ENCODE measurements around the gene FZD2. TPM values are rescaled to one million over a fixed set of nuclear protein-coding genes. Genes with fewer than 3 reads are reported as not detected.

The FZD2 gene
- total and polyA plus RNA-seq, 2 of the 13 experiments (the other 11 are each of a cell fraction or from before 2014, with no cell fraction given): 0.07 to 0.13 TPM

DNA sequence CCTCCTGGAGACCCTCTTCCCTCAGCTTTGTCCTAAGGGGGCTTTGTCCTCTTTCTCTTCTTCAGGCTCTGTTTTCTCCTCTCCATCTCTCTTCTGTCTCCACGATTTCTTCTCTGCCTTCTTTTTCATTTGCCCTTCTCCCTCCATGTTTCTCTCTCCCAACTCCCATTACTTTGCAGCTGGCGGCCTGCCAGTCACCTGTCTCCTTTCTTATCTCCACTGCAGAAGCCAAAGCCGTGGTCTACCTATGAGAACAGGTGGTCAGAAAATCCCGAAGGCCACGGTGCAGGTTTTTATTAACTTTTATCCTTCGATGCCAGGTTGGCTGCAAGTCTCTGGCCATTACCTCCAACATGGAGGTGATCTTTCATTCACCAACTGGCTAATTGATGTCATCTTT, 45.1 kb downstream of the FZD2 start:
- no peak overlapping the region for H3K4me2 ChIP-seq (ENCODE audit: low read depth, low read length)
- CTCF ChIA-PET (ENCODE audit: low intra/inter-chr PET ratio, low total read pairs): no interaction called here
- peaks cover 5 to 23% of the 10 kb centered on the region in 2 experiments; a peak in 4 of 5 replicates for H3K27me3 ChIP-seq (ENCODE audit: control insufficient read depth in 1 of 2, insufficient read depth in 2 of 2, low read length in 2 of 2)
- in situ Hi-C loops (cut with HindIII; ENCODE audit: extremely low pct_ligation_motif_present, low pct_unique_long_range_greater_than_20kb) (no loop called here), intact Hi-C loops (cut with micrococcal nuclease; ENCODE audit: unreplicated experiment) (no loop called here)
- H3K4me3 ChIP-seq (replicated peaks in 1 of 3; ENCODE audit: insufficient read depth in 1 of 3, low read depth in 2 of 3, low read length in 3 of 3): no peak overlapping the region
- TF ChIP-seq ZNF746 (CRISPR knock-in tag; IDR thresholded peaks at IDR 0.05) (no peak), GATA4 (IDR thresholded peaks at IDR 0.05; ENCODE audit: borderline replicate concordance, low read depth) (no peak), LCORL (IDR thresholded peaks at IDR 0.05) (0 out of 2 replicates have a peak, but pooled peaks have one; percentile 21), LCORL (CRISPR knock-in tag; IDR thresholded peaks at IDR 0.05) (no peak)
- TF ChIP-seq, protein P1, sequence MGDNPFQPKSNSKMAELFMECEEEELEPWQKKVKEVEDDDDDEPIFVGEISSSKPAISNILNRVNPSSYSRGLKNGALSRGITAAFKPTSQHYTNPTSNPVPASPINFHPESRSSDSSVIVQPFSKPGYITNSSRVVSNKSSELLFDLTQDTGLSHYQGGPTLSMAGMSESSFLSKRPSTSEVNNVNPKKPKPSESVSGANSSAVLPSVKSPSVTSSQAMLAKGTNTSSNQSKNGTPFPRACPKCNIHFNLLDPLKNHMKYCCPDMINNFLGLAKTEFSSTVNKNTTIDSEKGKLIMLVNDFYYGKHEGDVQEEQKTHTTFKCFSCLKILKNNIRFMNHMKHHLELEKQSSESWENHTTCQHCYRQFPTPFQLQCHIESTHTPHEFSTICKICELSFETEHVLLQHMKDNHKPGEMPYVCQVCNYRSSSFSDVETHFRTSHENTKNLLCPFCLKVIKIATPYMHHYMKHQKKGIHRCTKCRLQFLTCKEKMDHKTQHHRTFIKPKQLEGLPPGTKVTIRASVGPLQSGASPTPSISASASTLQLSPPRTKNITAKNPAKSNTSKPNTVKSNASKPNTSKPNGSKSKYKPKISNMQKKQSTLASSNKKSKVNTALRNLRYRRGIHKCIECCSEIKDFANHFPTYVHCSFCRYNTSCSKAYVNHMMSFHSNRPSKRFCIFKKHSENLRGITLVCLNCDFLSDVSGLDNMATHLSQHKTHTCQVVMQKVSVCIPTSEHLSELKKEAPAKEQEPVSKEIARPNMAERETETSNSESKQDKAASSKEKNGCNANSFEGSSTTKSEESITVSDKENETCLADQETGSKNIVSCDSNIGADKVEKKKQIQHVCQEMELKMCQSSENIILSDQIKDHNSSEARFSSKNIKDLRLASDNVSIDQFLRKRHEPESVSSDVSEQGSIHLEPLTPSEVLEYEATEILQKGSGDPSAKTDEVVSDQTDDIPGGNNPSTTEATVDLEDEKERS (CRISPR knock-in tag; IDR thresholded peaks at IDR 0.05): no peak
- BruUV-seq (replicated peaks): no TSS peak
- no peaks in the 10 kb centered on the region for H3K36me3 ChIP-seq (replicated peaks in 1 of 2; ENCODE audit: control insufficient read depth in 1 of 2, insufficient read depth in 2 of 2, low read length in 2 of 2)
- no peaks in the 10 kb centered on the region for H3K79me2 ChIP-seq (ENCODE audit: insufficient read depth, low read length)
- FAIRE-seq: no peak
- no peaks in the 10 kb centered on the region for H4K20me1 ChIP-seq (ENCODE audit: insufficient read depth, low read length)
- H3K4me1 ChIP-seq (ENCODE audit: insufficient read depth, low read length): no peaks in the 10 kb centered on the region
- 16% methylated on average over 6 of the region's 6 CpGs for WGBS (ENCODE audit: low lambda C conversion rate)
- H2AFZ ChIP-seq (ENCODE audit: low read length): no peak overlapping the region
- POLR2A ChIA-PET: no interaction called here
- no peaks in the 10 kb centered on the region for H3K9me3 ChIP-seq (ENCODE audit: low read length)
- no peak for DNase-seq (ENCODE audit: low spot score)
- no peak overlapping the region for H3K27ac ChIP-seq (ENCODE audit: extremely low read length, insufficient read depth, low read length)
- H3K9ac ChIP-seq (ENCODE audit: insufficient read depth, low read depth, low read length): no peak overlapping the region
- no peak for ATAC-seq

DNA sequence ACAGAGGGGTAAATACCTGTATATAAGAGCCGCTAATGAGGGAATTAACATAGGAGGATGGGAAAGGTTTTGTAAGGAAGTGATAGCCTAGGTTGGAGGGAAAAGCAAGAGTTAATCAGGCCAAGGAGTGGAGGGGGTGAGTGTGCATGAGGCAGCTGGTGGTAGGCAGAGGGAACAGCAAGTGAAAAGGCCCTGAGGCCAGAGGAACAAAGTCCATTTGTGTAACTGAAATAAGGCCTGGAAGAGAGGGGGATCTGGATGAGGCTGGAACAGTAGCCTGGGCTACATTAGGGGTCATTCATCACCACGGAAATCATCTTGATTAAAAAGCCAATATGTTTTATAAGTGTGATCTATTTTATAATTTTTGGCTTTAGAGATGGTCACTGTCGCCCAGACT, 45.7 kb downstream of the FZD2 start:
- DNase-seq (ENCODE audit: low spot score) (no peak), FAIRE-seq (no peak), ATAC-seq (no peak)
- H4K20me1 ChIP-seq (ENCODE audit: insufficient read depth, low read length): no peaks in the 10 kb centered on the region
- H3K9ac ChIP-seq (ENCODE audit: insufficient read depth, low read depth, low read length): no peak overlapping the region
- intact Hi-C loops (cut with micrococcal nuclease; ENCODE audit: unreplicated experiment) (no loop called here), in situ Hi-C loops (cut with HindIII; ENCODE audit: extremely low pct_ligation_motif_present, low pct_unique_long_range_greater_than_20kb) (no loop called here)
- H3K27ac ChIP-seq (ENCODE audit: extremely low read length, insufficient read depth, low read length): no peak overlapping the region
- H3K4me3 ChIP-seq (replicated peaks in 1 of 3; ENCODE audit: insufficient read depth in 1 of 3, low read depth in 2 of 3, low read length in 3 of 3): no peak overlapping the region
- BruUV-seq (replicated peaks): no TSS peak
- no peaks in the 10 kb centered on the region for H3K36me3 ChIP-seq (replicated peaks in 1 of 2; ENCODE audit: control insufficient read depth in 1 of 2, insufficient read depth in 2 of 2, low read length in 2 of 2)
- CTCF ChIA-PET (ENCODE audit: low intra/inter-chr PET ratio, low total read pairs): no interaction called here
- WGBS (ENCODE audit: low lambda C conversion rate): 69% methylated on average over 3 of the region's 3 CpGs
- H3K4me1 ChIP-seq (ENCODE audit: insufficient read depth, low read length): peaks cover 2% of the 10 kb centered on the region; the same call in 1 of the 2 replicates
- H3K9me3 ChIP-seq (ENCODE audit: low read length): no peaks in the 10 kb centered on the region
- no peaks in the 10 kb centered on the region for H3K79me2 ChIP-seq (ENCODE audit: insufficient read depth, low read length)
- POLR2A ChIA-PET: no interaction called here
- H3K4me2 ChIP-seq (ENCODE audit: low read depth, low read length): no peak overlapping the region
- H3K27me3 ChIP-seq (ENCODE audit: control insufficient read depth in 1 of 2, insufficient read depth in 2 of 2, low read length in 2 of 2): peaks cover 8 to 20% of the 10 kb centered on the region in 2 experiments; a peak in 3 of 5 replicates
- TF ChIP-seq HNF4G (IDR thresholded peaks at IDR 0.05; ENCODE audit: borderline replicate concordance, low read depth, low read length) (peak; percentile 9; the same call in 1 of the 2 replicates), HNF4G (CRISPR knock-in tag; IDR thresholded peaks at IDR 0.05; ENCODE audit: borderline replicate concordance, low read depth) (no peak), HNF4A (CRISPR knock-in tag; IDR thresholded peaks at IDR 0.05) (peak; percentile 30; the same call in 1 of the 2 replicates), ZNF652 (CRISPR knock-in tag; IDR thresholded peaks at IDR 0.05; ENCODE audit: borderline replicate concordance, low read depth) (0 out of 2 replicates have a peak, but pooled peaks have one; percentile 24), ZNF841 (CRISPR knock-in tag; IDR thresholded peaks at IDR 0.05; ENCODE audit: borderline replicate concordance) (no peak), ZMYM3 (CRISPR knock-in tag; IDR thresholded peaks at IDR 0.05) (0 out of 2 replicates have a peak, but pooled peaks have one; percentile 13), ZC3H4 (CRISPR knock-in tag; IDR thresholded peaks at IDR 0.05; ENCODE audit: borderline replicate concordance) (no peak), ZNF747 (CRISPR knock-in tag; IDR thresholded peaks at IDR 0.05; ENCODE audit: borderline replicate concordance) (no peak)
- no peak overlapping the region for H2AFZ ChIP-seq (ENCODE audit: low read length)
